Large intestine (tissue), 3 donors: ENCODE measurements around the gene SGCA. TPM values are rescaled to one million over a fixed set of nuclear protein-coding genes. Genes with fewer than 3 reads are reported as not detected.

Experiments used
- DNase-seq, 2 donors: peaks; one replicate each; pipeline versions ENCODE4 v3.0.0 to v3.0.0-alpha.2; 2013
- H3K27ac ChIP-seq: one replicate; pipeline ENCODE4 v1.5.1; 2013; ENCODE audit warnings: low read length
- H3K27me3 ChIP-seq: 2 replicates; pipeline ENCODE4 v1.6.1; 2013; ENCODE audit warnings: low read length; ENCODE audit not compliant: control insufficient read depth, insufficient read depth
- H3K36me3 ChIP-seq: 2 replicates; pipeline ENCODE4 v1.6.1; 2013; ENCODE audit warnings: low read length; ENCODE audit not compliant: control insufficient read depth, insufficient read depth
- H3K4me1 ChIP-seq: one replicate; pipeline ENCODE4 v1.6.1; 2013; ENCODE audit warnings: low read length; ENCODE audit not compliant: control insufficient read depth, insufficient read depth
- H3K4me3 ChIP-seq: one replicate; pipeline ENCODE4 v1.5.1; 2013; ENCODE audit warnings: low read length
- H3K9me3 ChIP-seq: one replicate; pipeline ENCODE4 v1.6.1; 2013; ENCODE audit warnings: mild to moderate bottlenecking, low read depth, low read length, moderate library complexity; ENCODE audit not compliant: control insufficient read depth
- WGBS: methylation state at CpG from one replicate; pipeline ENCODE4 v1.1.5; 2013; ENCODE audit warnings: low lambda C conversion rate; ENCODE audit not compliant: insufficient coverage; 5-methylcytosine and 5-hydroxymethylcytosine counted together
- polyA plus RNA-seq: library from polyadenylated mRNA; unstranded; fragments of 120-200 nt; gene quantifications from one replicate; pipeline ENCODE4 v1.2.1, GENCODE V29; 2013

The SGCA gene
- polyA plus RNA-seq, 1 donor: 1.2 TPM

DNA sequence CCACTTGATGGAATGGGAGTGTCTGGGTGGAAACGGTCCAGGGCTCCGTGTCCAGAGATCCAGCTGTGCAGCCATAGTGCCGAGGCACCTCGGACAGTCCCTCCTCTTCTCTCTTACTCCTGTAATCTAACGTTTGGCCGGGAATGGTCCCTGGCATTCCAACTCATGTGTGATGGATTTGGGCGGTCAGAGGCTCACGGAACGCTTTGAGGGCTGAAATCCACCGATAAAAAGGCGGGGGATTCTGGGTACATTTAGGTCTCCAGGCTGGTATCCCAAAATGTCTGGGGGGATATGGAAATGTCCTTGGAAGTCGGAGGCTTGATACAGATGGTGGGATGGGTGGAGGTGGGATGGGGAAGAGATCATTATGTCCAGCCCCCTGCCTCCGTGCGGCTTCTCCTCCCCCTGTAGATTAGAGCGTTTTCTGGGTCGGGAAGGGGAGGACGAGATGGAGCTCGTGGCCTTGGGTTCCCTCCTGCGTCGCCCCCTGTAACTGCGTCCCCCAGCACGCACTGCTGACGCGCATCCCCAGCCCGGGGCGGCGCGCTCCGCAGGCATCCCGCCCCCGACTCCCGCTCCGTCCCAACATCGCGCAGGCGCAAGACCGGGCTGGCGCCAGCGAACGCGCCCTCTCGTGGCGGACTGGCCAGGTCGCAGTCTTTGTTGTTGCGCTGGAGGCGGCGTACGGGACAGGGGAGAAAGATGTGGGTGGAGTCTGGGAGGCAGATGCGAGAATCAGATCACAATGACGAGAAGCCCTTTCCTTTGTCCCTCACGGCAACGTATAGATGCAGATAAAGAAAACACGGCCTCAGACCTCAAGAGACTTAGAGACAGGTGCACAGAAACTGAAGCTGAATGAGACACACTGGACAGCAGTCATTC, 4.5 kb upstream of the SGCA start:
- no CpG with 5 or more reads among the region's 53 CpGs for WGBS
- peaks cover 6% of the 10 kb centered on the region for H3K4me1 ChIP-seq
- H3K4me3 ChIP-seq: peak overlapping the region; percentile 44
- no peaks in the 10 kb centered on the region for H3K27me3 ChIP-seq
- peak; percentile 88 to 91 for DNase-seq
- no peaks in the 10 kb centered on the region for H3K9me3 ChIP-seq
- no peaks in the 10 kb centered on the region for H3K36me3 ChIP-seq
- H3K27ac ChIP-seq: peak overlapping the region; percentile 58

DNA sequence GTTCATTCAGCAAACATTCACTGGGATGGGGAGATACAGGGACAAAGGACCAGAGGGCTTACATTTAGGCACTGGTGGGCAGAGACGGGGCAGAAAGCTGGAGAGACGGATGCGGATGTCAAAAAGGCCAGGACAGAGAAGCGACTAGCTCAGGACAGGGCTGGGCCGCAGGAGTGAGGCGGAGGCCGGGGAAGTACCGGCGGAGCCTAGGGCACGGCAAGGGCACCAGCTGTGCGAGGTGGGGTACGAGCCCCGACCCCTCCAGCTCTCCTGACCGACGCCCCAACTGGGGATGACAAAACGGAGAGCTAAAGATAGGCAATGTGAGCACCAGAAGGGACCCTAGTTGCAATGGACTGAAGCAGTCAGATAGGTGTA, 3.9 kb upstream of the SGCA start:
- no peak for DNase-seq
- Histone ChIP-seq H3K36me3 (no peaks in the 10 kb centered on the region), H3K9me3 (no peaks in the 10 kb centered on the region), H3K27me3 (no peaks in the 10 kb centered on the region), H3K27ac (peak overlapping the region; percentile 41), H3K4me3 (no peak overlapping the region), H3K4me1 (peaks cover 6% of the 10 kb centered on the region)
- WGBS: no CpG with 5 or more reads among the region's 16 CpGs

DNA sequence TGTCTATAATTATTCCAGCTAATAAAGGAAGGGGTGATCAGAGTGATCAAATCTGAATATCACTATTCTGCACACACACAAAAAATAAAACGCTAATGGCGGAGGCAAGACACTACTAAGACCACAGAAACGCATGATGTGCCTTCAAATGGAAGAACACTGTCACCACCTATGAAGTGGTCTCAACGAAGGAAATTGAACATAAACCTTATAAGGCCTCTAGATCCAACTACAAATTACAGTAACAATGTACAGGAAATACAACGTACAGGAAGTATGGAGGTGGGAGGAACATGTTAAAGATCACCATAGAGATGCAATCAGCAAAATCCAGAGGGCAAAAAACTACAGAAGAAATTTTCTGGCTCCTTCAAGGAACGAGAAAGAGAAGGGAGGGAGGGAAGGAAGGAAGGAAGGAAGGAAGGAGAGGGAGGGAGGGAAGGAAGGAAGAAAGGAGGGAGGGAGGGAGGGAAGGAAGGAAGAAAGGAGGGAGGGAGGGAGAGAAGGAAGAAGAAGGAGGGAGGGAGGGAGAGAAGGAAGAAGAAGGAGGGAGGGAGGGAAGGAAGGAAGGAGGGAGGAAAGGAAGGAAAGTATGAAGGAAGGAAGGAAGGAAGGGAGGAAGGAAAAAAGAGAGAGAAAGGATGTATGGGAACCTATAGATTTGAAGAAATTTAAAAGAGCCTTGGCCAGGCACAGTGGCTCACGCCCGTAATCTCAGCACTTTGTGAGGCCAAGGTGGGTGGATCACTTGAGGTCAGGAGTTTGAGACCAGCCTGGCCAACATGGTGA, 3.1 kb upstream of the SGCA start:
- 63% methylated on average over 2 of the region's 8 CpGs for WGBS
- H3K9me3 ChIP-seq: no peaks in the 10 kb centered on the region

DNA sequence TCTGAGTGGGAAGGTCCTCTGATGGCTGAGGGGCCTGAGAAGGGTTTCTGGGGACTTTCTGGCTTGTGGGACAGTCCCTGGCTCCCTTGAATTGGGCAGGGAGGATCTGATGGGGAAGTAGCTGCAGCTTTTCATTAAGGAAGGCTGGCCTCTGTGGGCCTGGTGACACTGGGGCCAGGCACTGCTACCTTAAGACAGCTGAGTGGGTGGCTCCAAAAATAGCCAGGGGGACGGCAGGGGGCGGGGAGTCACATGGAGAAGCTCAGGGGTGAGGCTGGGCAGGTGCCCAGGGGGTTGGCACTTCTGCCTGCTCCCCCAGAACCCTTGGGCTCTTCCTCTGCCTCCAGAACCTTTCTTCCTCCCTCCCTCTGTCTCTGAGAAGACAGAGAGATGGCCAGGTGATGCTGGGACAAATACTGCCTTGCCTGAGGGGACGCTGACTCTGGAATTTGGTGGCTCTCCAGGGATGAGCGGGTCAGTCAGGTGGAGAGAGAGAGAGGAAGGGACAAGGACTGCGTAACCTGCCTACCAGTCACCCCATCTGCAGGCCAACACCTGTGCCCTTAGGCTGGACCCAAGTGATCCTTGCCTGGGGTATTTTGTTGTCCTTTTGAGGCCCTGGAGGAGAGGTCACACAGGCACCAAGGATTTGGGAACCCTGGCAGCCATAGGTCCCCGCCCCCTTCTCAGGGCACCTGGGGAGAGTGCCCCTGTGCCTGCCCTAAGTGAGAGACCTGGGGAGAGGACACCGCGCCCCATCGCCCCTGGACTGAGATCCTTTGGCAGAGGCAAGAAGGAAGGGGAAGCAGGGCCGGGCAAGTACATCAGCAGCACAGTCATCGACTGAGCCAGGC, 1.7 kb upstream of the SGCA start:
- H3K27me3 ChIP-seq: no peaks in the 10 kb centered on the region
- peaks cover 6% of the 10 kb centered on the region for H3K4me1 ChIP-seq
- no peak overlapping the region for H3K4me3 ChIP-seq
- DNase-seq: no peak
- no peaks in the 10 kb centered on the region for H3K9me3 ChIP-seq
- H3K36me3 ChIP-seq: no peaks in the 10 kb centered on the region
- no peak overlapping the region for H3K27ac ChIP-seq
- WGBS: no CpG with 5 or more reads among the region's 11 CpGs

More for the DNA sequence above, 3.1 kb upstream of the SGCA start:
- H3K27ac ChIP-seq: no peak overlapping the region
- no peak for DNase-seq
- peaks cover 6% of the 10 kb centered on the region for H3K4me1 ChIP-seq
- no peaks in the 10 kb centered on the region for H3K36me3 ChIP-seq
- no peak overlapping the region for H3K4me3 ChIP-seq
- no peaks in the 10 kb centered on the region for H3K27me3 ChIP-seq

DNA sequence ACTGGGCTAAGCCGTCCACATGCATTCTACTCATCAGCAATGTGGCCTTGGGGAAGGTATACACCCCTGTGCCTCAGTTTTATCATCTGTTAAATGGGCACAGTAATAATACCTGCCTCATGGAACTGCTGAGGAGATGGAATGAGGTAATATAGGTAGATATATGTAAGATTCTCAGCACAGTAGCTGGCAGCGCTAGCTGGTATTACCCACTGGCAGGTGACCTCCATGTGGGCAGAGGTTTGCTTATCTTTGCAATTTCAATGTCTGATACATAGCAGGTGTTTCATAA, 1.2 kb upstream of the SGCA start:
- Histone ChIP-seq H3K9me3 (no peaks in the 10 kb centered on the region), H3K4me3 (no peak overlapping the region), H3K36me3 (no peaks in the 10 kb centered on the region), H3K27me3 (no peaks in the 10 kb centered on the region), H3K4me1 (peaks cover 6% of the 10 kb centered on the region), H3K27ac (no peak overlapping the region)
- WGBS: no CpG with 5 or more reads among the region's 2 CpGs
- DNase-seq: no peak

DNA sequence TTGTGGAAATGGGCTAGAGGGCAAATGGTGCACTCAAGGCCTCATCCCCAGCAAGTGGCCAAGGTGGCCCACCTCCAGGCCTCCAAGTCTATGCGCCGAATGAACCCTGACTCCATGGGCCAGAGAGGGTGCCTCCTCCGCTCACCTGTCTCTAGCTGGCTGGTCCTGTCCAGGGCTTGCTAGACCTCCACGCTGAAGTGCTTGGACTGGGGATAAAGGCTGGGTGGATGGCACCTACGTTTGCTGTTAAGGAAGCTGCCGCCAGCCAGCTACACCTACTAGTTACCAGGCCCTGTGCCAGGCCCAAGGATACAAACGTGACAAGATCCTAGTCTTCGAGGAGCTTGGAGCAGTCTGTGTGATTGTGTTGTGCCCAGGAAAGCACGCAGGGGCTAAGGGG, 739 bp upstream of the SGCA start:
- Histone ChIP-seq H3K9me3 (no peaks in the 10 kb centered on the region), H3K27ac (no peak overlapping the region), H3K36me3 (no peaks in the 10 kb centered on the region), H3K4me3 (no peak overlapping the region), H3K4me1 (peaks cover 6% of the 10 kb centered on the region), H3K27me3 (no peaks in the 10 kb centered on the region)
- WGBS: no CpG with 5 or more reads among the region's 9 CpGs
- DNase-seq: no peak

DNA sequence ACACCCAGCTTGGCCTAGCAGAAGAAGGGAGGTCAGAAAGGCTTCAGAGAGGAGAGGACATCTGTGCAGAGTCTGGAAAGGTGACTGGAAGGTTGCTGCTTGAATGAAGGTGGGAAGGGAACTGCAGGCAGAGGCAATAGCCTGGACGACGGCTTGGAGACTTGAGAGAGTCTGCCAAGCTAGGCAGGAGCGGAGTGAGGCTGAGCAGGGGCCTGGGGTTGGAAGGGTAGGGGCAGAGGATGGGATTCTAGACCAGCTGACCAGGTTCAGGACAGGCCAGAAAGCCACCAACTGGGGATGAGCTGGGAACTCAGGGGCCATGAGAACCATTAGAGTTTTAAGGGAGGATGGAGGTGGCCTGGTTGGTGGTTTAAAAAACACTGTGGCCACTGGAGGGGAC, 339 bp upstream of the SGCA start:
- Histone ChIP-seq H3K36me3 (no peaks in the 10 kb centered on the region), H3K27me3 (no peaks in the 10 kb centered on the region), H3K27ac (no peak overlapping the region), H3K4me1 (peaks cover 6% of the 10 kb centered on the region), H3K9me3 (no peaks in the 10 kb centered on the region), H3K4me3 (no peak overlapping the region)
- no CpG with 5 or more reads among the region's 3 CpGs for WGBS
- DNase-seq: no peak

DNA sequence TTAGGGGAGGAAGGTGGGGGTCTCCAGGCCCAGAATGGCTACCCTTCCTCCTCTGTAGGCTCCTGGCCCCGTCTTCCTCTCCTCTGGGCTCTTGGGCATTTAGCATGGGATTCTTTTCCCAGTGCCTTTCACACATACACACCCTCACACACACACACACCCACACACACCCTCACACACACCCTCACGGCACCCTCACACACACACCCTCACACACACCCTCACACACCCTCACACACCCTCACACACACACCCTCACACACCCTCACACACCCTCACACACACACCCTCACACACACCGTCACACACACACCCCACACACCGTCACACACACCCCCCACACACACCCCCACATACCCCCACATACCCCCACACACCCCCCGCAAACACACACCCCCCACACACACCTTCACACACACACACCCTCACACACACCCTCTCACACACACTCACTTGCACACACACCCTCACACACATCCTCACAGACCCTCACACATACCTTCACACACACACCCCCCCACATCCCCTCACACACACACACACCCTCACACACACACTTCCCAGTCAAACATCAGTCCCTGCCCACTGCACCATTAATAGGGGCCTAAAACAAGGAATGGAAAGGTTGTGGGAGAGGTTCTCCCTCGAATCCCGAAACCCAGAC, 845 bp downstream of the SGCA start:
- DNase-seq: no peak

DNA sequence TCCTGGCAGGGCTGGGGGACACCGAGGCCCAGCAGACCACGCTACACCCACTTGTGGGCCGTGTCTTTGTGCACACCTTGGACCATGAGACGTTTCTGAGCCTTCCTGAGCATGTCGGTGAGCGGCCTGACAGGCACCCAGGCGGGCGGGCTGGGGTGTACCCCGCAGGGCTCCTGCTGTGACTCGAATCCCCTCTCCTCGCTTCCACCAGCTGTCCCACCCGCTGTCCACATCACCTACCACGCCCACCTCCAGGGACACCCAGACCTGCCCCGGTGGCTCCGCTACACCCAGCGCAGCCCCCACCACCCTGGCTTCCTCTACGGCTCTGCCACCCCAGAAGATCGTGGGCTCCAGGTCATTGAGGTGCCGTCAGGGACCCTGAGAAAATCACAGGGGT, 1.6 kb downstream of the SGCA start:
- Histone ChIP-seq H3K9me3 (no peaks in the 10 kb centered on the region), H3K36me3 (no peaks in the 10 kb centered on the region), H3K4me3 (no peak overlapping the region), H3K27me3 (no peaks in the 10 kb centered on the region), H3K27ac (no peak overlapping the region), H3K4me1 (no peaks in the 10 kb centered on the region)
- DNase-seq: no peak
- no CpG with 5 or more reads among the region's 19 CpGs for WGBS

More for the DNA sequence above, 845 bp downstream of the SGCA start:
- Histone ChIP-seq H3K27me3 (no peaks in the 10 kb centered on the region), H3K9me3 (no peaks in the 10 kb centered on the region), H3K36me3 (no peaks in the 10 kb centered on the region), H3K4me3 (no peak overlapping the region), H3K27ac (no peak overlapping the region), H3K4me1 (no peaks in the 10 kb centered on the region)
- WGBS: no CpG with 5 or more reads among the region's 7 CpGs

DNA sequence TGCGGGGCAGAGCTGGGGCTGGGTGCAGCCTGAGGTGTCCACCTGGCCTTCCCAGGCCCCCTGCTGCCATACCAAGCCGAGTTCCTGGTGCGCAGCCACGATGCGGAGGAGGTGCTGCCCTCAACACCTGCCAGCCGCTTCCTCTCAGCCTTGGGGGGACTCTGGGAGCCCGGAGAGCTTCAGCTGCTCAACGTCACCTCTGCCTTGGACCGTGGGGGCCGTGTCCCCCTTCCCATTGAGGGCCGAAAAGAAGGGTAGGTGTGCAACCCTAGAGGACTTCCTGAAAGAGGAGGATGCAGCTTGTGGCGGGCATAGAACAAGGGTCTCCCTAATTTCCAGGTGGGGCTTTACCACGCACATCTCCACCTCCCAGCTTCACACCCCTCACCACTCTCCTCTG, 2.5 kb downstream of the SGCA start:
- Histone ChIP-seq H3K9me3 (no peaks in the 10 kb centered on the region), H3K4me3 (no peak overlapping the region), H3K27ac (no peak overlapping the region), H3K36me3 (no peaks in the 10 kb centered on the region), H3K4me1 (no peaks in the 10 kb centered on the region), H3K27me3 (no peaks in the 10 kb centered on the region)
- no CpG with 5 or more reads among the region's 13 CpGs for WGBS
- no peak for DNase-seq
